HEK293 (cell line): ENCODE results near the gene RGL2.

Experiments used
- CTCF ChIA-PET: fragments of 350-600 bp; formaldehyde crosslinking; extraction: SDS; loops from one replicate; lab custom pipeline; 2021; ENCODE audit warnings: antibody characterized with exemption; lab: Yijun Ruan, JAX
- POLR2A ChIA-PET: fragments of 300-600 bp; formaldehyde crosslinking; extraction: SDS; loops from one replicate; lab custom pipeline; 2020; ENCODE audit warnings: antibody characterized with exemption, inconsistent platforms; lab: Yijun Ruan, JAX
- H3K27ac ChIP-seq: fragments of 200-500 bp; sonication (Bioruptor generic); 2 replicates; pipeline ENCODE4 v1.5.1; 2014; ENCODE audit warnings: low read depth, low read length, control low read depth, inconsistent platforms; ENCODE audit errors: extremely low read depth
- H3K36me3 ChIP-seq, 2 experiments: fragments of 200-500 bp in 1 of 2; sonication (Bioruptor generic) in 1 of 2; 1 replicate in 1 of 2; 2 replicates in 1 of 2; pipeline ENCODE4 v1.5.1; 2014 to 2017; ENCODE audit warnings: inconsistent platforms in 2 of 2, low read length in 2 of 2; ENCODE audit not compliant: control insufficient read depth in 2 of 2, insufficient read depth in 1 of 2
- H3K4me1 ChIP-seq: fragments of 200-500 bp; sonication (Bioruptor generic); 2 replicates; pipeline ENCODE4 v1.5.1; 2014; ENCODE audit warnings: mild to moderate bottlenecking, low read length, inconsistent platforms; ENCODE audit not compliant: control insufficient read depth, insufficient read depth
- H3K4me3 ChIP-seq: 2 replicates; pipeline ENCODE4 v1.5.1; 2011; ENCODE audit warnings: low read depth, mild to moderate bottlenecking, control low read depth, low read length, moderate library complexity
- H3K9me3 ChIP-seq: fragments of 200-500 bp; sonication (Bioruptor generic); 2 replicates; pipeline ENCODE4 v1.5.1; 2014; ENCODE audit warnings: low read depth, low read length, inconsistent platforms; ENCODE audit not compliant: control insufficient read depth, insufficient read depth
- EGR2 ChIP-seq: fragments of 450-650 bp; formaldehyde crosslinking; IDR thresholded peaks from 2 replicates; pipeline ENCODE4 v1.5.1; 2016; ENCODE audit warnings: low read depth, missing biosample characterization, missing genetic modification characterization
- KLF7 ChIP-seq: fragments of 450-650 bp; formaldehyde crosslinking; IDR thresholded peaks from 2 replicates; pipeline ENCODE4 v1.5.1; 2016; ENCODE audit warnings: missing biosample characterization, missing genetic modification characterization, borderline replicate concordance
- ZFP37 ChIP-seq: fragments of 450-650 bp; formaldehyde crosslinking; IDR thresholded peaks from 2 replicates; pipeline ENCODE4 v1.5.1; 2016; ENCODE audit warnings: missing biosample characterization, missing genetic modification characterization
- ZNF112 ChIP-seq: fragments of 450-650 bp; formaldehyde crosslinking; IDR thresholded peaks from 2 replicates; pipeline ENCODE4 v1.5.0; 2017; ENCODE audit warnings: missing biosample characterization, missing genetic modification characterization
- ZNF140 ChIP-seq: fragments of 450-650 bp; formaldehyde crosslinking; IDR thresholded peaks from 2 replicates; pipeline ENCODE4 v1.5.1; 2016; ENCODE audit warnings: missing biosample characterization, missing genetic modification characterization
- ZNF292 ChIP-seq: fragments of 450-650 bp; formaldehyde crosslinking; IDR thresholded peaks from 2 replicates; pipeline ENCODE4 v1.5.1; 2016; ENCODE audit warnings: low read depth, missing biosample characterization, missing genetic modification characterization, borderline replicate concordance
- ZNF473 ChIP-seq: fragments of 450-650 bp; formaldehyde crosslinking; IDR thresholded peaks from 2 replicates; pipeline ENCODE4 v1.5.1; 2017; ENCODE audit warnings: missing biosample characterization, missing genetic modification characterization
- ZNF561 ChIP-seq: fragments of 450-650 bp; IDR thresholded peaks from 2 replicates; pipeline ENCODE4 v1.5.1; 2018; ENCODE audit warnings: missing biosample characterization, missing genetic modification characterization, borderline replicate concordance
- ZNF624 ChIP-seq: fragments of 450-650 bp; formaldehyde crosslinking; IDR thresholded peaks from 2 replicates; pipeline ENCODE4 v1.5.1; 2017; ENCODE audit warnings: missing biosample characterization, missing genetic modification characterization
- ZNF629 ChIP-seq: fragments of 450-650 bp; formaldehyde crosslinking; IDR thresholded peaks from 2 replicates; pipeline ENCODE4 v1.5.1; 2017; ENCODE audit warnings: missing biosample characterization, missing genetic modification characterization
- ZNF792 ChIP-seq: fragments of 450-650 bp; formaldehyde crosslinking; IDR thresholded peaks from 2 replicates; pipeline ENCODE4 v1.5.1; 2016; ENCODE audit warnings: missing biosample characterization, missing genetic modification characterization
- TF ChIP-seq, protein P1 (sequence below): fragments of 450-650 bp; formaldehyde crosslinking; optimal IDR thresholded peaks from 2 replicates; pipeline ENCODE3; 2016; ENCODE audit warnings: missing biosample characterization, mild to moderate bottlenecking, missing genetic modification characterization
- TF ChIP-seq, protein P2 (sequence below): fragments of 450-650 bp; formaldehyde crosslinking; IDR thresholded peaks from 2 replicates; pipeline ENCODE4 v1.5.1; 2016; ENCODE audit warnings: missing biosample characterization, missing genetic modification characterization
- TF ChIP-seq, protein P3 (sequence below): fragments of 450-650 bp; formaldehyde crosslinking; IDR thresholded peaks from 2 replicates; pipeline ENCODE4 v1.5.1; 2016; ENCODE audit warnings: missing biosample characterization, missing genetic modification characterization
- TF ChIP-seq, protein P4 (sequence below): fragments of 450-650 bp; formaldehyde crosslinking; IDR thresholded peaks from 2 replicates; pipeline ENCODE4 v1.5.1; 2017; ENCODE audit warnings: missing biosample characterization, missing genetic modification characterization
- TF ChIP-seq, protein P5 (sequence below): fragments of 450-650 bp; formaldehyde crosslinking; IDR thresholded peaks from 2 replicates; pipeline ENCODE4 v1.5.1; 2016; ENCODE audit warnings: missing biosample characterization, missing genetic modification characterization
- TF ChIP-seq, protein P6 (sequence below): fragments of 450-650 bp; formaldehyde crosslinking; IDR thresholded peaks from 2 replicates; pipeline ENCODE4 v1.5.1; 2016; ENCODE audit warnings: missing biosample characterization, missing genetic modification characterization
- TF ChIP-seq, protein P7 (sequence below): fragments of 450-650 bp; formaldehyde crosslinking; IDR thresholded peaks from 2 replicates; pipeline ENCODE4 v1.5.1; 2016; ENCODE audit warnings: missing biosample characterization, missing genetic modification characterization
- TF ChIP-seq, protein P8 (sequence below): fragments of 450-650 bp; formaldehyde crosslinking; IDR thresholded peaks from 2 replicates; pipeline ENCODE4 v1.5.1; 2016; ENCODE audit warnings: missing biosample characterization, missing genetic modification characterization, borderline replicate concordance

Gene RGL2

DNA sequence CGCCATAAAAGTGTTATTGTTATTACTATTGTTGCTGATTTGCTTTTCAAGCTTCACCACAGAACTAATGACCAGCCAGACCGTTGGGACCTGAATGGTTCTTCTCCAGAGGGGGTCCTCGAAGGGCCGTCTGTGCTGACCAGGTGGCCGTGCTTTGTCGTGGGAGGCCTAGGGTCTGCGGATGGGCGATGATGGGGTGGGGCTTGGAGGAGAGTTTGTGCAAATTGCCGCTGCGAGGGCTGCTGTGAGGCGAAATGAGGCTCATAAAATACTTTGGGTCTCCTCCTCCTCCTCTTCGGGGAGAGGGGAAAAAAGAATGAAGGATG is 24.8 kb upstream of the RGL2 start (continued):
- TF ChIP-seq, protein P1, sequence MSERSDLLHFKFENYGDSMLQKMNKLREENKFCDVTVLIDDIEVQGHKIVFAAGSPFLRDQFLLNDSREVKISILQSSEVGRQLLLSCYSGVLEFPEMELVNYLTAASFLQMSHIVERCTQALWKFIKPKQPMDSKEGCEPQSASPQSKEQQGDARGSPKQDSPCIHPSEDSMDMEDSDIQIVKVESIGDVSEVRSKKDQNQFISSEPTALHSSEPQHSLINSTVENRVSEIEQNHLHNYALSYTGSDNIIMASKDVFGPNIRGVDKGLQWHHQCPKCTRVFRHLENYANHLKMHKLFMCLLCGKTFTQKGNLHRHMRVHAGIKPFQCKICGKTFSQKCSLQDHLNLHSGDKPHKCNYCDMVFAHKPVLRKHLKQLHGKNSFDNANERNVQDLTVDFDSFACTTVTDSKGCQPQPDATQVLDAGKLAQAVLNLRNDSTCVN (tag by site-specific recombination): peak; percentile 8
- TF ChIP-seq, protein P2, sequence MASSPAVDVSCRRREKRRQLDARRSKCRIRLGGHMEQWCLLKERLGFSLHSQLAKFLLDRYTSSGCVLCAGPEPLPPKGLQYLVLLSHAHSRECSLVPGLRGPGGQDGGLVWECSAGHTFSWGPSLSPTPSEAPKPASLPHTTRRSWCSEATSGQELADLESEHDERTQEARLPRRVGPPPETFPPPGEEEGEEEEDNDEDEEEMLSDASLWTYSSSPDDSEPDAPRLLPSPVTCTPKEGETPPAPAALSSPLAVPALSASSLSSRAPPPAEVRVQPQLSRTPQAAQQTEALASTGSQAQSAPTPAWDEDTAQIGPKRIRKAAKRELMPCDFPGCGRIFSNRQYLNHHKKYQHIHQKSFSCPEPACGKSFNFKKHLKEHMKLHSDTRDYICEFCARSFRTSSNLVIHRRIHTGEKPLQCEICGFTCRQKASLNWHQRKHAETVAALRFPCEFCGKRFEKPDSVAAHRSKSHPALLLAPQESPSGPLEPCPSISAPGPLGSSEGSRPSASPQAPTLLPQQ (tag by site-specific recombination): 0 out of 2 replicates have a peak, but pooled peaks have one; percentile 4
- TF ChIP-seq, protein P3, sequence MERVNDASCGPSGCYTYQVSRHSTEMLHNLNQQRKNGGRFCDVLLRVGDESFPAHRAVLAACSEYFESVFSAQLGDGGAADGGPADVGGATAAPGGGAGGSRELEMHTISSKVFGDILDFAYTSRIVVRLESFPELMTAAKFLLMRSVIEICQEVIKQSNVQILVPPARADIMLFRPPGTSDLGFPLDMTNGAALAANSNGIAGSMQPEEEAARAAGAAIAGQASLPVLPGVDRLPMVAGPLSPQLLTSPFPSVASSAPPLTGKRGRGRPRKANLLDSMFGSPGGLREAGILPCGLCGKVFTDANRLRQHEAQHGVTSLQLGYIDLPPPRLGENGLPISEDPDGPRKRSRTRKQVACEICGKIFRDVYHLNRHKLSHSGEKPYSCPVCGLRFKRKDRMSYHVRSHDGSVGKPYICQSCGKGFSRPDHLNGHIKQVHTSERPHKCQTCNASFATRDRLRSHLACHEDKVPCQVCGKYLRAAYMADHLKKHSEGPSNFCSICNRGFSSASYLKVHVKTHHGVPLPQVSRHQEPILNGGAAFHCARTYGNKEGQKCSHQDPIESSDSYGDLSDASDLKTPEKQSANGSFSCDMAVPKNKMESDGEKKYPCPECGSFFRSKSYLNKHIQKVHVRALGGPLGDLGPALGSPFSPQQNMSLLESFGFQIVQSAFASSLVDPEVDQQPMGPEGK (tag by site-specific recombination): no peak; the same call in 1 of the 2 replicates
- TF ChIP-seq EGR2 (tag by site-specific recombination): peak; percentile 8; the same call in 1 of the 2 replicates

DNA sequence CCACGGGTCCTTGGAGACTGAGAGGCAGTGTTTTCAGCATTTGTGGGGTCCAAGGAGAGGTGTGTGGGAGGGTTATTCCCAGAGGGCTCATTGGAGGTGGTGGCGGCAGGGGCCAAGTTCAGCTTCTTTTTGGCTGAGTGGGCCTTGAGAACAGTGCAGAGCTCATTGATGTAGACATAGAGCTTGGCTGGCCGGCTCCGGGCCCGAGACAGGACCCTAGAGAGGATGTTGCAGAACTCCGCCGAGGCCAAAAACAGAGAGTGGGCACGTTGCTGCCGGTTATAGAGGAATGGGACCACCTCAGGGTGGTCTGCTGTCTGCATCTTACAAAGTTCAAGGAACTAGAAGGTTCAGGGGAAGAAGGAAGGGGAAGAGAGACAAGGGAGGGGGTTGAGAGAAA is 22.5 kb upstream of the RGL2 start:
- Histone ChIP-seq H3K9me3 (no peaks in the 10 kb centered on the region), H3K4me1 (peaks cover 20% of the 10 kb centered on the region), H3K4me3 (no peak overlapping the region), H3K27ac (peak overlapping the region; percentile 18; the same call in 1 of the 2 replicates), H3K36me3 (peaks cover 14 to 34% of the 10 kb centered on the region in 2 experiments)
- no peak for TF ChIP-seq ZNF629 (tag by site-specific recombination)
- TF ChIP-seq ZNF792 (tag by site-specific recombination): no peak
- TF ChIP-seq, protein P4, sequence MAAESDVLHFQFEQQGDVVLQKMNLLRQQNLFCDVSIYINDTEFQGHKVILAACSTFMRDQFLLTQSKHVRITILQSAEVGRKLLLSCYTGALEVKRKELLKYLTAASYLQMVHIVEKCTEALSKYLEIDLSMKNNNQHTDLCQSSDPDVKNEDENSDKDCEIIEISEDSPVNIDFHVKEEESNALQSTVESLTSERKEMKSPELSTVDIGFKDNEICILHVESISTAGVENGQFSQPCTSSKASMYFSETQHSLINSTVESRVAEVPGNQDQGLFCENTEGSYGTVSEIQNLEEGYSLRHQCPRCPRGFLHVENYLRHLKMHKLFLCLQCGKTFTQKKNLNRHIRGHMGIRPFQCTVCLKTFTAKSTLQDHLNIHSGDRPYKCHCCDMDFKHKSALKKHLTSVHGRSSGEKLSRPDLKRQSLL (tag by site-specific recombination): peak; percentile 86
- no peak for TF ChIP-seq ZNF112 (tag by site-specific recombination)
- CTCF ChIA-PET: interaction anchor here (0.7 to 1.9 kb wide), 3 partner anchors 16 to 43 kb away, joined by 3 to 10 read pairs (median 3); partner anchors contain the start of gene RGL2
- POLR2A ChIA-PET: interaction anchor here (1.0 to 1.9 kb wide), 7 partner anchors 22 to 349 kb away, joined by 3 to 13 read pairs (median 4); partner anchors contain the start of genes B3GALT4, PFDN6, PHF1 and RGL2

DNA sequence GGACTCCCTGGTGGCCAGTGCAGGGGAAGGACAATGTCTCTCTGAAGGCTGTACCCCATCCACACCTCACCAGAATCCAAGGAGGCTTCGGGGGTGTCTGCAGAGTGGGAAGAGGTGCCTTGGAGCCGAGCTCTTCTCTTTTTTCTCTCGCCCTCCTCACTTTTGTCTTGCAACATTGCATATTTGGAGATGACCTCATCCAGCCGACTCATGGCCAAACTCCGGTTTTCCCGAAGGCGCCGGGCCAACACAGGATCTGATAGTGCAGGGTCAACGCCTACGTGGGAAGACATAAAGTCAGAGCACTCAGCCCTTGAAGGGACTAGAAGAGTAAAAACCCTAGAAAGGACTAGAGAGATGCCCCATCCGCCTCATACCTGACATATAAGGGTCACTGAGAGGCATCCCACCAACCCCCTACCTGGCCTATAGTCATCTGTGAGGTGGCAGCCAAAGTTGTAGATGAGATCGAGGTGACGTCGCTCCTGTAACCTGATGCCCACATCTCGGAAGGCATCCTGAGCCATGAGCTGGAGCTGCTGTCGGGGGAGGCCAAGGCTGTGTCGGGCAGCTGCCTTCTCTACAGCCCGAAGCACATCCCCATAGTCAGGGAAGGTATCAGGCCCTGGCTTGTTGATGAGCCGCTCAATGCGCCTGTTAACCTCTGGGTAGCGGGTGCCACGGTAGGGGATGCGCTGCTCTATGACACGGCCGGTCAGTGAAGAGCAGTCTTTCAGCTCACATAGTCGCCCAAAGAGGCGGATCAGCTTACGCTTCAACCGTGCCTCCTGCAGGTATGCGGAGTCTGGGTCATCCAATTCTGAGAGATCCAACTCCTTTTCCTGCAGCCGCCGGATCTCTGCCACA is 21.8 kb upstream of the RGL2 start:
- POLR2A ChIA-PET: interaction anchor here (1.0 to 1.9 kb wide), 7 partner anchors 21 to 349 kb away, joined by 3 to 13 read pairs (median 4); partner anchors contain the start of genes B3GALT4, PFDN6, PHF1 and RGL2
- H3K9me3 ChIP-seq: no peaks in the 10 kb centered on the region
- 0 out of 2 replicates have a peak overlapping the region, but pooled peaks have one; percentile 18 for H3K27ac ChIP-seq
- CTCF ChIA-PET: interaction anchor here (0.6 to 2.9 kb wide), 5 partner anchors 17 to 198 kb away, joined by 3 to 21 read pairs (median 4); partner anchors contain the start of gene RGL2
- H3K4me1 ChIP-seq: peaks cover 20% of the 10 kb centered on the region
- H3K4me3 ChIP-seq: no peak overlapping the region; the same call in 1 of the 2 replicates
- H3K36me3 ChIP-seq: peaks cover 14 to 41% of the 10 kb centered on the region in 2 experiments
- TF ChIP-seq, protein P5, sequence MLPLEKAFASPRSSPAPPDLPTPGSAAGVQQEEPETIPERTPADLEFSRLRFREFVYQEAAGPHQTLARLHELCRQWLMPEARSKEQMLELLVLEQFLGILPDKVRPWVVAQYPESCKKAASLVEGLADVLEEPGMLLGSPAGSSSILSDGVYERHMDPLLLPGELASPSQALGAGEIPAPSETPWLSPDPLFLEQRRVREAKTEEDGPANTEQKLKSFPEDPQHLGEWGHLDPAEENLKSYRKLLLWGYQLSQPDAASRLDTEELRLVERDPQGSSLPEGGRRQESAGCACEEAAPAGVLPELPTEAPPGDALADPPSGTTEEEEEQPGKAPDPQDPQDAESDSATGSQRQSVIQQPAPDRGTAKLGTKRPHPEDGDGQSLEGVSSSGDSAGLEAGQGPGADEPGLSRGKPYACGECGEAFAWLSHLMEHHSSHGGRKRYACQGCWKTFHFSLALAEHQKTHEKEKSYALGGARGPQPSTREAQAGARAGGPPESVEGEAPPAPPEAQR (tag by site-specific recombination): no peak
- no peak for TF ChIP-seq ZNF140 (tag by site-specific recombination)
- TF ChIP-seq, protein P6, sequence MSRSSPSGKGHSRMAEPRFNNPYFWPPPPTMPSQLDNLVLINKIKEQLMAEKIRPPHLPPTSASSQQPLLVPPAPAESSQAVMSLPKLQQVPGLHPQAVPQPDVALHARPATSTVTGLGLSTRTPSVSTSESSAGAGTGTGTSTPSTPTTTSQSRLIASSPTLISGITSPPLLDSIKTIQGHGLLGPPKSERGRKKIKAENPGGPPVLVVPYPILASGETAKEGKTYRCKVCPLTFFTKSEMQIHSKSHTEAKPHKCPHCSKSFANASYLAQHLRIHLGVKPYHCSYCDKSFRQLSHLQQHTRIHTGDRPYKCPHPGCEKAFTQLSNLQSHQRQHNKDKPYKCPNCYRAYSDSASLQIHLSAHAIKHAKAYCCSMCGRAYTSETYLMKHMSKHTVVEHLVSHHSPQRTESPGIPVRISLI (tag by site-specific recombination): 0 out of 2 replicates have a peak, but pooled peaks have one; percentile 29
- TF ChIP-seq, protein P7, sequence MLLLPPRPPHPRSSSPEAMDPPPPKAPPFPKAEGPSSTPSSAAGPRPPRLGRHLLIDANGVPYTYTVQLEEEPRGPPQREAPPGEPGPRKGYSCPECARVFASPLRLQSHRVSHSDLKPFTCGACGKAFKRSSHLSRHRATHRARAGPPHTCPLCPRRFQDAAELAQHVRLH (tag by site-specific recombination): no peak
- no peak for TF ChIP-seq KLF7 (tag by site-specific recombination)
- TF ChIP-seq, protein P8, sequence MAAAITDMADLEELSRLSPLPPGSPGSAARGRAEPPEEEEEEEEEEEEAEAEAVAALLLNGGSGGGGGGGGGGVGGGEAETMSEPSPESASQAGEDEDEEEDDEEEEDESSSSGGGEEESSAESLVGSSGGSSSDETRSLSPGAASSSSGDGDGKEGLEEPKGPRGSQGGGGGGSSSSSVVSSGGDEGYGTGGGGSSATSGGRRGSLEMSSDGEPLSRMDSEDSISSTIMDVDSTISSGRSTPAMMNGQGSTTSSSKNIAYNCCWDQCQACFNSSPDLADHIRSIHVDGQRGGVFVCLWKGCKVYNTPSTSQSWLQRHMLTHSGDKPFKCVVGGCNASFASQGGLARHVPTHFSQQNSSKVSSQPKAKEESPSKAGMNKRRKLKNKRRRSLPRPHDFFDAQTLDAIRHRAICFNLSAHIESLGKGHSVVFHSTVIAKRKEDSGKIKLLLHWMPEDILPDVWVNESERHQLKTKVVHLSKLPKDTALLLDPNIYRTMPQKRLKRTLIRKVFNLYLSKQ: no peak
- no peak for TF ChIP-seq ZNF292
- TF ChIP-seq ZNF561 (tag by site-specific recombination): no peak
- TF ChIP-seq ZNF473: no peak
- peak; percentile 64 for TF ChIP-seq ZFP37 (tag by site-specific recombination)
- no peak for TF ChIP-seq ZNF624 (tag by site-specific recombination)
